NCI-H82 treated with DMSO at 0.1 percent for 48 hours (cell line): ENCODE results near the gene FASTKD3.

Source experiments
- DNase-seq: peaks from one replicate; lab custom pipeline; 2025; ENCODE audit not compliant: unreplicated experiment; lab: John Stamatoyannopoulos, UW

The FASTKD3 gene

DNA sequence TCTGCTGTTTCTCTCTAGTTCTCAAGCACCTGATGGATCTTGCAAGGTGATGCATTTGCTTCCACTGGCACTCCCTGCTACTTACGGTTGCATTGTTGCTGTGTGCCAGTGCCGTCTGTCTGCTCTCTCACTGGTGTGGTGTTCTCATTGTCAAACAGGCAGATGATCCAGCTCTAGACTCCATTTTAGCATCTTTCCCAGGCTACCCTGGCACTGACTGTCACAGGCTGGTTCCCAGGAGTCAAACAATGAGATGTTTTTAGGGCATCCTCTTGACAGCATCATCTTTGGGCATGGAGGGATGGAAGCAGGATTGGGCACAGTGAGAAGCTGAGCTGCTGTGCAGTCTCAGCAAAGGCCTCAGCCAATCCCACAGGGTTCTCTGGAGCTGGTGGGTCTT is 13.0 kb upstream of the FASTKD3 start:
- DNase-seq = no peak

DNA sequence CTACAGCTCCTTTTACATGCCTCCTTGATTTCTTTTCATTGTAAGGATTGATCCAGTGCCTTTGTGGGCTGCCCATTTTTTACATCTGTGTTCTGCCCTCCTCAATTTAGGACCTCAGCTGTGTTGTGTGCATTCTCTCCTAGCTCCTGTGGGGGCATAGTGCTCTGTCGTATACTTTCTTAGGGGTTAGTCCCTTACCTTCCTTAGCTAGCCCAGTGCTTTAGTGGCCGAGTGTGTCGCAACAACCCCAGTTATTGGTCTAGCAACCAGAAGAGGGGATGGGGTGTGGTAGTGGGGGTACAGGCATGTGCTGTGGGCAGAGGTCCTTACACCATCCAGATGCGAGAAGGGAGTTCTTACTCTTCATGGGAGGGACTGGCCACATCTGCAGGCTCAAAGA is 12.3 kb upstream of the FASTKD3 start:
- DNase-seq = no peak

DNA sequence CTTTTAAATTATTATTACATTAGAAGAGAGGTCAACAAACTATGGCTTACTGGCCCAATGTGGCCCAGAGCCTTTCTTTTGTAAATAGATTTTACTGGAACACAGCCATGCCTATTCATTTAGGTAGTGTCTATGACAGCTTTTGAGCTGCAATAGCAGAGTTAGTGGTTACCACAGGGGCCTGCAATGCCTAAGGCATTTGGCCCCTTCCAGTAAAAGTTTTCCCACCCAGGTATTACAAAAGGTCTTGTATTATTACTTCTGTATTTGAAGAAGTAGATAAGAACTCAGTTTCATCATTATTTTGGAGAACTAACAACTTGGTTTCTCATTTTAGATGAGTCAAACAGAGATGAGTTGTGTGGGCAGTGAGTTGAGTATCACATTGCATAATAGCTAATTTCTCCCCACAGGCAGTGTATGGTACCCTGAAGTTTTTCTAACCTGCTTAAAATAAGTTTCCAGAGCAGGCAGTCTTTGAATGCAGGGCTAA is 9.6 kb upstream of the FASTKD3 start:
- DNase-seq = no peak

DNA sequence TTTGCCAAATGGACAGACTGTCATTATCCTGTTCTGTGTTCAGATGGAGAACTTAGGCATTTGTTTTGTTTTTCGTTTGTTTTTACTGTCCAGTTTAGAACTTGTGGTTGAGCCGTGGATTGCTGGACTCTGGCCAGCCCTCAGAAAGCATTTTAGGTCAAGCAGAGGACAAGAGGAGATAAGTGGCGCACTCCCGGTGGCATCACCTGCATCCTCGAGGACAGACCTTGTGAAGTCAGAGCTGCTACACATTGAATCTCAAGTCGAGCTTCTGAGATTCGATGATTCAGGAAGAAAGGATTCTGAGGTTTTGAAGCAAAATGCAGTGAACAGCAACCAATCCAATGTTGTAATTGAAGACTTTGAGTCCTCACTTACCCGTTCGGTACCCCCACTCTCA is 9.0 kb upstream of the FASTKD3 start:
- DNase-seq = no peak

DNA sequence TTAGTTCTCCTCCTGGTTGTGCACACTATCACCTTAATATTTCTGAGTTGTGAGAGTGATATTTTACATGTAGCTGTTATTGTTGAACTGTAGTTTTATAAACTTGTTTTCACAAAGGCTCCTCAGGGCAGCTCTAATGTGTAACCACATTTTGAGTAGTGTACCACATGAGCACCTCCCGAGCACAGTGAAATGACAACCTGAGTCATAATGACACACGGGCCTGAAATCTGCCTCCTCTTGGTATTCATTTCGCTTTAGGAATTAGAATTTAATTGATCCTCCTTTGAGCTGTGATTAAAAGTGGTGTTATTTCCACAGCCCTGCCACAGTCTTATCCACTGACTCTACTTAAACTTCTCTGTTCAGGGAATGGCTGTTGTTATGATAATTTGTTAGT is 8.0 kb upstream of the FASTKD3 start:
- no peak for DNase-seq

DNA sequence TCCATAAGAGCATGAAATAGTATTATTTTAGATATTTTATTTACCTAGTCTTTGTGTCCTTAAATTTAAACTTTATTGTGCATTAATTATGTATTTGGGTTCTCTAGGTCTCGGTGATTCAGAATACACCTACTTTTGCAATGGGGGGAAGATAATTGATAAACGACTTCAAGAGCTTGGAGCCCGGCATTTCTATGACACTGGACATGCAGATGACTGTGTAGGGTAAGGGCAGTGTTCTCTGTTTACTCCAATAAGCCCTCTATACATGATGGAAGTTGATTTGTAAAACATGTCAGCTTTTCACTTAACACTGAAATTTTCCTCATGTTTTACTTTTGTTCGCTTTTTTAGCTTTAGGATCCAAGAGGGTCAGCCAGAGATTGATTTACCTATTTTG is 6.3 kb upstream of the FASTKD3 start:
- DNase-seq = no peak

DNA sequence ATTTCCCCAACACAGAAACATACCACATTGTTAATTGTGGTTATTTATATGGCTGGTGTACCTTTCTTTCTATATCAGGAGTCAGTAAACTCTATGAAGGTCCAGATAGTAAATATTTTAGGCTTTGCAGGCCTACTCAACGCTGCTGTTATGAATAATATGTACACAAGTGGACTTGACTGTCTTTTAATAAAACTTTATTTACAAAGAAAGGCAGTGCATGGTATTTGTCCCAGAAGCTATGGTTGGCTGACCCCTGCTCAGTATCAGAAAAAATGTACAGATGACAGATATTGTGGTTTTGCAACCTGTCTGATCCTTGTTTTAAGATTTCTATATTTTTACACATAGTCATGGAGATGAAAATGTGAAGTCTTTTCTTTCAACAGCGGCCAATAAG is 5.8 kb upstream of the FASTKD3 start:
- DNase-seq = no peak

DNA sequence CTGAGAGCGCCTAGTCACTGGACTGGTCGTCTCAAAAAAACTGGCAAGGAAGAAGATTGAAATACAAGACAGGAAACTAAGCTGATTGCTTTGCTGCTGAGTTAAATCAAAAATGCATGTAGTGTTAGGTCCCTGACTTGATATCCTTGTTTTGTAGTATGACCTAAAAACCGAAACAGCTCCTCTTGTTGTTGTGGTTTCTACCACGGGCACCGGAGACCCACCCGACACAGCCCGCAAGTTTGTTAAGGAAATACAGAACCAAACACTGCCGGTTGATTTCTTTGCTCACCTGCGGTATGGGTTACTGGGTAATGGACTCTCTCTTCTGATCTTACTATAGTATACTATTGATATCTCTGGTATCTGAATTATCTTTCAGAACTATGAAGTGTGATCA is 4.4 kb upstream of the FASTKD3 start:
- DNase-seq = no peak

DNA sequence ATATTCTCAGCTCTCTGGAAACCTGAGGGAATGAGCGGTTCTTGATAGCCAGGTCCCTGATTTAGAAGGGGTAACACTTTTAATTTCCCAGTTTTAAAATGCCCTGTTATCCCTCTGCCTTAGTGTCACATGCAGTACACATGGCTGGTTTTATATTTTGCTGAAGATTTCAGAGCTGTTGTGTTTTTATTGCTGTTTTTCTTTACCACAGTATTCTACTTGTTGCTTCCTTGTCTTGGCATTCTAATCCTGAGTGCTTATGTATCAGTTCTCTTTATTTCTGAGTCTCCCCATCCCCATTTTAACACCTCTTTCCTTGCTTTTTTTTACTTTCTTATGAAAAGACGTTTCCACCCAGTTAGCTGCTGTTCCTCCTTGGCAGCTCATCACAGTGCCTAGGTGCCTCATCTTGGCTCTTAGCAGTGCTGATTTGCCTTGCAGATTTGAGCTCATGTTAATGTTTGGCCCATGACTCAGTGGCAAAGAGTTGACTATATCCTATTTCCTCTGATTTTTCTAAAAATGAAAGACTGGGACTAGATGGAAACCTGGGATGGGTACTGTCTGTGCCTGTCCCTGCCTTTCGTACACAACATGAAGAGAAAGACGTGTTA is 3.8 kb upstream of the FASTKD3 start:
- no peak for DNase-seq

DNA sequence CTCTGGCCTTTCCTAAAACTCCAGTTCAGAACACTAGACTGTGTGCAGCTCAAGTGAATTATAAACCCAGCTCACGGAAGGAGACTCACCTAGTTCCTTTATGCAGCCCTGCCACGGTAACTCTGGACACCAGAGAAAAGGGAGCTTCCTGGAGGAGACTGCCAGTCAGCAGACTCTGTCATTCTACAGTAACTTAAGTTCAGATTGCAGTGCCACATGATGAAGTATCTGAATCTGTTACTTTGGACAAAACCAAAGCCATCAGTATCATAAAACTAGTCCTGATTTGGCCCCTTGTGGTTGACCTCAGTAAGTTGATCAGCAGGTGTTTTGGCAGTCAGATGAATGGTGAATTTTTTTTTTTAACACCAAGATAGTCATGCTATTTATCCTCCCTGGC is 2.8 kb upstream of the FASTKD3 start:
- no peak for DNase-seq

DNA sequence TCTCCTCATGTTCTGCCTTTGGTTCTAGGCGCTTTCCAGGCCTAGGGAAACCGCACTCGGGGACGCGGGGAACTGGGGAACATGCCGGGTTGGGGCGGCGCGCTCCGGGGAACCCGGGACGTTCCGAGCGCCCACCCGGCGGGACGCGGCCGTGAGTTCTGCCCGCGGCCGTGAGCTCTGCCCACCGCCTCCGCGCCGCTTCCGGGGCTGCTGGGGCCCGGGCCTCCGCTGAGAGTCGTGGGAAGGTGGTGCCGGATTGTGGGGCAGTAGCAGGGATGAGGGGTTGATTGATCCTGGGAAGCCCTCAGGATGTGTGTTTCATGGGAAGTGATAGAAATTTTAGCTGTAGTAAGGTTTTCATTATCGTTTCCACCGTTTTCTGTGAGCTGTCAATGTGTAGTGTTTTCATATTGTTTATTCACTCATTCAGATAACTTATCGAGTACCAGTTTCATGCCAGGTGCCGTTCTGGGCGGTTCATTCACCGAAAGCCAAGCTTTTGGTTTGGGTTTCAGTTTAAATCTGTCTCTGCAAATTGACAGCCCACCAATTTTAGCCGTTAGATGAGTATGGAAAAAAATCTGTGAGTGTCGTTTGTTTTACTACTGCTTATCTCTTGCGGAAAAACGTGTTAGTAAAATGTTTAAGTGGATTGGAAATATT is 774 bp upstream of the FASTKD3 start:
- DNase-seq = no peak

DNA sequence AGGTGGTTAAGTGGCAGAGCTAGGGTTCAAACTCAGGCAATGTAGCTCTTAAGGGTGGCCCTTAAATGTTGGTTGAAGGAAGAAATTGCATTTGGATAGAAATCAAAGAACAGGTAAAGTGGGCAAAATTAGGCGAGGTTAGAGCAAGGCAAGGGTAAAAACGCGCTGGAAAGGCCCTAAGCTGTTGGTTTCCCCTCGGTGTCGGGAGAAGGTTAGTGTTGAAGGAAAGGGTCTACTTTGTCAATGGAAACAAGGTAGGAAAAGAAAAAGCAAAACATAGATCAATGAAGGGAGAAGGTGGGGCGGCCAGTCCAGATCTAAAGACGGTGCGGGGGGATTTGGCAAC is 431 bp downstream of the FASTKD3 start:
- no peak for DNase-seq

DNA sequence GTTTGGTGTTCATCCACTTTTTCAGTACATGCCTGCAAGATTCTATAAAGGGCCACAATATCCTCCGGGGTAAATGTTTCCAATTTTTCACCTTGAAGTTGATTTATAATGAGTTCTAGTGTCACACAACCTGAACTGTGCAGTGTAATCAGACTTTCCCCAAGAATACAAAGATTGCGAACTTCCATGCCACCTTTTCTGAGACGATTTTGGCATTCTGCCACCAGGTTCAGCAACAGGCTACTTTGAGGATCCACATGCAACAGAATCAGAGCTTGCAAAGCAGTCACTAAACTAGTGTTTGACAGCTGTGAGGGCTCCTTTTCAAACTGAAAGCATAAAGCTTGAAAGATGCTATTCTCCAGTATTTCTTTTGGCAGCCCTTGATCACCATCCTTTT is 1.6 kb downstream of the FASTKD3 start:
- DNase-seq = no peak

DNA sequence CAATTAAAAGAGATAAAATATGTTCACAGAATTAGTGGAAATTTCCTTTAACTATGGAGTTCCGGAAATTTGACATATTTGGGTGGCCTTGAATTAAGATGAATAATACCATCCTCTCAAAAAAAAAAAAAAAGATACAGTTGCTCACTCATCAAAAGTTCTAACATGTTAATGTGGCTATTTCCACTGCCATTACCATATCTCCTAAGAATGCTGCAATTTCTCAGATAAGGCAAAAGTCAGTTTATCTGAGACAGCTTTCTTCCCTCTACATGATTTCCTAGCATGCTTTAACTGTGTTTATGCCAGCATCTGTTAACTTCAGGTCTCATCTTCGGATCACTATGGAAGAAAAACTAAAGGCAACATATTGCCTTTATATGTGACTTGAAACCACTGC is 2.6 kb downstream of the FASTKD3 start:
- no peak for DNase-seq

DNA sequence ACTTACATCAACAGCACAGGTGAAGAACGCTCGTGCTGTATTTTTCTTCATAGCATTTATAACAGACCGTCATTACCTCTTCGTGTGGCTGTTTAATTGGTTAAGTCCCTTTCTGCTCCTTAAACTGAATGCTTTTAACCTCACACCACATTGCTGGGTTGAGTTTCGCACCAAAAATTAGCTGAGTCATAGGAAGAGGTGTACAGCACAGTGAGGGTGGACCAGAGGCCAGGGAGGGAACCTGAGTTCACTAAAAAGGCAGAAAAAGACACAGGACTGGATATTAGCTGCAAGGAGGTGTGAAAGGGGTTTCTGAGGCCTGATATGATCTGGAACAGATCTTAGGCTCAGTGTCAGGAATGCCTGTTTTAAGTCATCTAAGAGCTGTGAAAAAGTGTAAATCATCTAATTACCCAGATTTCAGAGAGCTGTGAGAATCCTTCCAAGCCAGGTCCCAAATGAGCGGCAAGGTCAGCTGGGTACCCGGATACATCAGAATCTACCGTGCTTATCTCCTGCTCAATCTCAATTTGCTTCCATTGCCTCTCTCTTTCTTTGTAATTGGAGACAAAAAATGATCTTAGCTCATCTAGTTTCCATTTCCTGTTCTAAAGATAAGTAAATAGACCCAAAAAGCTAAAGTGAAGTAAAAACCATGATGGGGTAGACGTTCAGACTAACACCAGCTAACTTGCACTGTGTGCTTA is 10.8 kb downstream of the FASTKD3 start:
- no peak for DNase-seq

DNA sequence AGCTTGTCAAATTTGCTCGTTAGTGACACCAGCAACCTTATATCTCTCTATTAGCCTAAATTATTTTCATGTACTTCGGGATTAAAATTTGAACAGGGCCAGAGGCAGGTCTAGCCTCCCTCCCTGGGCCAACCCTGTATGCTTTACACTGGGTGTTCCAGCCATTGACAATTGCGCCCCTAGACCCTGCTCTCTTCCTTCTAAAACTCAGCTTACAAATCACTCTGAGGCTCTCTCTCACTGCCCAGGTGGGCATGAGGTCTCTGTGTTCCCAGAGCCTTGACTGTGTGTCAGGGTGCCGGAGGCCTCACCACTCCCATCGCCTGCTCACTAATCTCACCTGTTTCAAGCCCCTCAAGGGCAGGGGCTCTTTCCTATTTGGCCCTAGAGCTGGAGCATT is 11.5 kb downstream of the FASTKD3 start:
- DNase-seq = no peak

DNA sequence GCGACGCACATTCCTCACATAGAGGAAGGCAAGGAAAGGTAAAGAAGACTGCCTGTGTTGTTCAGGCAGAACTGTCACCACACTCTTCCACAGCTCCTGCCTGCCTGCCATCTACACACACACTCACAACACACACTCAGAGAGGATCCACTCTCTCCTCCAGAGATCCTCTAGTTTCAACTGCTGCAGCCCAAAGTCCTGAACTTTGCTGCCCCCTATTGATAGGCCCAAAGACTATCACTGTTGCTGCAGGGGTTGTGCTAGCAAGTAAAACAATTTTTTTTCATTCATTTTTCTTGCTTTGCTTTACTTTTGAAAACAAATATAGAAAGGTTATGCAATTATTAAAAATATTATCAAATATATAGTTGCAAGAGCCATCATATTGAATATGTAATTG is 12.0 kb downstream of the FASTKD3 start:
- peak; percentile 24 for DNase-seq

DNA sequence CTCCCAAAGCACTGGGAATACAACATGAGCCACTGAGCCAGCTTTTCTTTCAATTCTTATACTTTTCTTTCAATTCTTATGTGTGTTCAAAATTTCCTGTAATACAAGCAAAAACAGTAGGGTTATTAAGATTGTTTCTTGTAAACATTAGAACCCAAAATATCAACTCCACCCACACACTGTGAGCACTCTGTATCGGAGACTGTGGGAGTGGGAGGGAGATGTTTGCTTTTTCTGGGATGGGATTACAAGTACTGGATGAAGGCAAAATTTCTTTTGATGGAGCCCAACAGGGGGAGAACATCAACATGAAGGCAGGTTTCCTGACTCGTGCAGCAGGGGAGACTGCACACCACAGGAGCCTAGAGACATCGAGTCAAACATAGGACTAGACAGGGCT is 13.2 kb downstream of the FASTKD3 start:
- DNase-seq = no peak

DNA sequence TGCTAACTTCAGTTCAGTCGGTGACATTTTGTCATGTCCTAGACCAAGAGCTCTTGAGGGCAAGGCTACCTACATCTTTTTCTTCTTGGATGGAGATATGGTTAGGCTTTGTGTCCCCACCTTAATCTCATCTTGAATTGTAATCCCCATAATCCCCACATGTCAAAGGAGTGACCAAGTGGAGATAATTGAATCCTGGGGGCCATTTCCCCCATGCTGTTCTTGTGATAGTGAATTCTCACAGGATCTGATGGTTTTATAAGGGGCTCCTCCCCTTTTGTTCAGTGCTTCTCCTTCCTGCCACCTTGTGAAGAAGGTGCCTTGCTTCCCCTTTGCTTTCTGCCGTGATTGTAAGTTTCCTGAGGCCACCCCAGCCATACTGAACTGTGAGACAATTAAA is 15.8 kb downstream of the FASTKD3 start:
- no peak for DNase-seq

DNA sequence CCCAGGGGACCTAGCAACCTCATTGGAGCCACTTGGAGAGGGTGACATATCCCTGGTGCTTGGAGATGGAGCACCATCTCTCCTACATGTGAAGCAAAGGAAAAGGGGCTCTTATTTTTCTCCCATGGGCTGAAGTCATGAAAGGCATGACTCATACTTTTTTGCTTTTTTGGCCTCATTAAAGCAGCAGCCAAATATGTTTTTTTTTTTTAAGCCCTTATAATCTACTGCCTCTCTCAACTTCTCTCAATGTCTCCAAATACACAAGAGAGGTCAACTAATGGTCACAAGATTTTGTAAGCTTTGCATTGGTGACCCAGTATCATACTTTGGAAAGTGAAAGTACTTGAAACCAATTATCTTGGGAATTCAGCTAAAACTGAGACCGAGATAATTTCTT is 16.3 kb downstream of the FASTKD3 start:
- no peak for DNase-seq

DNA sequence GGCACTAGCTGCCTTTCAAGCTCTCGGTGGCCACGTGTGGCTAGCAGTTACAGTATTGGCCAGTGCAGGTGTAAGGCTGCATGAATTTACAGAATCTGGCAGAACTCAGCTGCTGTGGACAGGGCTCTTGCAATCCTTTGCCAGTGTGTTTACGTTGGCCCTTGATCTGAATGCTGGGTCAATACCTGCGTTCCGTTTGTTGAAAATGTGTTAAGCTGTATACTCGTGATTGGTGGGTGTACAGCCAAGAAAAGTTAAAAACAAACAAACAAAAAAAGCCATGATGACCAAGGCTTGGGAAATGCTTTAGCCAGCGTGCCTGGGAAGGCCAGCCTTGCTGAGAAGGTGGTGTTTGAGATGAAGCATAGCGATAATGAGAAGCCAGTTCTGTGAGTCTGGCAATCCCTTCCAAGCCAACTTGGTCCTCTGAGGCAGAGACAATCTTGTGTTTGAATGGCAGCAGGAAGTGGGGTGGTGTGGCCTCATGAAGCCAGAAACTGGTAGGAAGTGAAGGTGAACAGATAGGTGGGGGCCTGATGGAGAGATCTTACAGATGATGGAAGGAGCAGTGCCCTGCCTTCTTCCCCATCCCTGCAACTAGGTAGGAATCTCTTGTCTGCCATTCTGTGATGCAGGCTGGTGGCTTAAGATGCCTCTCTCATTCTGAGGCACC is 17.1 kb downstream of the FASTKD3 start:
- DNase-seq = no peak

DNA sequence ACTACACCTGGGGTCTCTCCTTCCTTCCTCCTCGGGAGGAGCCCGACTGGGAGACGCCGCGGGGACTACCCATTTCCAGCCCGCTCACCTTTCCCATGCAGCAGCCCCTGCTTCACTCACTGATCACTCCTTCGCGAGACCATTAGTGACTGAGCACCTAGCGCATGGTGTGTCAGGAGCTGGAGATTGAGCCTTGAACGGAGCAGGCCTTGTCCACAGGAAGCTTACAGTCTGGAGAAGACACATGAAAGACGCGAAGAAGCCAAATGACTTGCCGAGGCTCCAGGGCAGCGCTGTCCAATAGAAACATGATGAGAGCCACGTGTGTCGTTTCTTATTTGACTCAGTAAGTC is 17.6 kb downstream of the FASTKD3 start:
- DNase-seq = no peak
